Transverse colon (tissue), 4 donors: Measurements from ENCODE around the gene LRRC7. TPM values are rescaled to one million over a fixed set of nuclear protein-coding genes. Genes with fewer than 3 reads are reported as not detected.

Source experiments
- DNase-seq: peaks from one replicate; pipeline ENCODE4 v3.0.0-alpha.2; 2019
- H3K27ac ChIP-seq, 4 donors: fragments of 200-600 bp; sonication (generic); 2 replicates each; pipeline ENCODE4 v1.5.1; 2016 to 2018; ENCODE audit warnings: inconsistent platforms in 4 of 4
- H3K27me3 ChIP-seq: fragments of 200-600 bp; sonication (generic); 2 replicates; pipeline ENCODE4 v1.5.1; 2017; ENCODE audit warnings: inconsistent platforms
- H3K36me3 ChIP-seq, 4 donors: fragments of 200-600 bp; sonication (generic); 2 replicates each; pipeline ENCODE4 v1.5.1; 2017 to 2019; ENCODE audit warnings: inconsistent platforms in 4 of 4
- H3K4me1 ChIP-seq, 4 donors: fragments of 200-600 bp; sonication (generic); 2 replicates each; pipeline ENCODE4 v1.5.1; 2017 to 2020; ENCODE audit warnings: inconsistent platforms in 4 of 4
- H3K4me3 ChIP-seq, 4 donors: fragments of 200-600 bp; sonication (generic); 1 replicate in 1 of 4; 2 replicates in 3 of 4; pipeline versions ENCODE4 v1.5.1 to v1.6.1; 2017 to 2019; ENCODE audit warnings: inconsistent platforms in 4 of 4
- H3K9me3 ChIP-seq, 2 donors: fragments of 200-600 bp; sonication (generic); 2 replicates each; pipeline ENCODE4 v1.5.1; 2017 to 2019; ENCODE audit warnings: inconsistent platforms in 2 of 2
- CTCF ChIP-seq, 5 experiments: fragments of 200-600 bp in 3 of 5; fragments of 450-650 bp in 2 of 5; sonication (generic) in 3 of 5; IDR thresholded peaks; 1 replicate in 2 of 5; 2 replicates in 3 of 5; pipeline ENCODE4 v1.5.1; 2016 to 2017; ENCODE audit warnings: antibody characterized with exemption in 5 of 5, inconsistent platforms in 3 of 5, mild to moderate bottlenecking in 2 of 5, moderate library complexity in 1 of 5
- EP300 ChIP-seq: sonication (generic); formaldehyde crosslinking; IDR thresholded peaks from one replicate; pipeline ENCODE4 v1.6.1; 2017; ENCODE audit warnings: antibody characterized with exemption, low read depth
- POLR2A ChIP-seq: fragments of 450-650 bp; IDR thresholded peaks from one replicate; pipeline ENCODE4 v1.6.1; 2016; ENCODE audit warnings: antibody characterized with exemption, mild to moderate bottlenecking, moderate library complexity
- POLR2AphosphoS5 ChIP-seq, 3 donors: sonication (generic); formaldehyde crosslinking; IDR thresholded peaks; one replicate each; pipeline ENCODE4 v1.6.1; 2016; ENCODE audit warnings: antibody characterized with exemption in 3 of 3
- WGBS, 2 donors: methylation state at CpG; one replicate each; pipeline ENCODE4 v1.1.5; 2018; ENCODE audit warnings: low coverage in 1 of 2; 5-methylcytosine and 5-hydroxymethylcytosine counted together
- in situ Hi-C, 4 donors: fragments of 200-750 bp; cut with MboI; loops; one replicate each; pipeline versions ENCODE4 v1.15.0 to v1.15.1; 2017; ENCODE audit warnings: low sequenced_read_pairs in 3 of 4, low pct_ligation_motif_present in 1 of 4, low pct_unique_long_range_greater_than_20kb in 1 of 4
- intact Hi-C: fragments of 100-400 bp; cut with DNase I; formaldehyde crosslinking; loops from one replicate; pipeline ENCODE4 v1.15.1; 2023; ENCODE audit warnings: low total_unique reads
- total RNA-seq, 4 donors: library from RNA; depleted of rRNA; stranded (reverse); fragments of >200 nt; gene quantifications; one replicate each; pipeline ENCODE4 v1.1.0, GENCODE V29; 2016

Gene LRRC7
- total RNA-seq, 4 donors from 2014 or later: 0.32 to 1.1 TPM; not detected in 2

DNA sequence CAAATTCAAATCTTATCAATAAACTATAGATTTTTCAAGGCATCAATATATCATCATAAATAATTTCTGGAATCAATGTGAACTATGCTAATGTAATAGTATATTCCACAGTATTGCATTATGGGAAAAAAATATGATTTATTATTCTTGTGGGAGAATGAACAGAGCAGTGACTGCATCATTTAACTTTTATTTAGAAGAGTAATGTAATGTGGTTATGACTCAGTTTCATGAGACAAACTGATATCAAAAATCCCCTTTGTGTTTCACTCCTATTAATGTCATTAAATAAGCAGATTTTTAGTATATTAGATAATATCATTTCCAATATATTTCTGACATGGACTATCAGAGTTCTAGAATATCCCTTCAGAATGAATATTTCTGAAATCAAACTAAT is 450.0 kb downstream of the LRRC7 start:
- no peaks in the 10 kb centered on the region for H3K9me3 ChIP-seq
- no peak overlapping the region for H3K4me3 ChIP-seq
- no peaks in the 10 kb centered on the region for H3K4me1 ChIP-seq
- TF ChIP-seq CTCF (IDR thresholded peaks at IDR 0.05) (no peak), EP300 (no peak), POLR2A (no peak), POLR2AphosphoS5 (IDR thresholded peaks at IDR 0.05) (no peak)
- no peaks in the 10 kb centered on the region for H3K36me3 ChIP-seq
- H3K27ac ChIP-seq: no peak overlapping the region
- in situ Hi-C loops (no loop called here), intact Hi-C loops (no loop called here)
- no peaks in the 10 kb centered on the region for H3K27me3 ChIP-seq
- DNase-seq: no peak

DNA sequence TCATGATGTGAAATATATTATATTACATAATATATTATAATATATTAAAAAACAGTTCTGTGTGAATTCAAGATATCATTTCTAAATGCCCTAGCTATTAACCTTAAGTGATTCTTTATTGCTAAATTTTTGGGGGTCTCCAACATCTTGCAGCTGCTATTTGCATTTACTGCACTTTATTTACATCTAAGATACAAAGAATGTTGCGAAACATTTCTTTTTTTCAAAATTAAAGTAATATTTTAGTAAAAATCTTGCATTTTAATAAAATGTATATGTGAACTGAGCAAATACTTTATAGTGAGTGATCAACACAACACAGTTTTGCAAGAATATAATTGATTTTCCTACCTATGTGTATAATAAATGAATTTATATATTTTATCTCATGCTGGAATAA is 456.6 kb downstream of the LRRC7 start:
- Histone ChIP-seq H3K4me3 (no peak overlapping the region), H3K27me3 (no peaks in the 10 kb centered on the region), H3K36me3 (no peaks in the 10 kb centered on the region), H3K4me1 (no peaks in the 10 kb centered on the region), H3K27ac (no peak overlapping the region), H3K9me3 (no peaks in the 10 kb centered on the region)
- intact Hi-C loops: no loop called here
- 77 to 78% methylated on average over 1 of the region's 1 CpG for WGBS, 2 donors
- in situ Hi-C loops: no loop called here
- no peak for TF ChIP-seq EP300
- TF ChIP-seq POLR2A: no peak
- TF ChIP-seq POLR2AphosphoS5 (IDR thresholded peaks at IDR 0.05): no peak
- no peak for TF ChIP-seq CTCF (IDR thresholded peaks at IDR 0.05)
- DNase-seq: no peak

DNA sequence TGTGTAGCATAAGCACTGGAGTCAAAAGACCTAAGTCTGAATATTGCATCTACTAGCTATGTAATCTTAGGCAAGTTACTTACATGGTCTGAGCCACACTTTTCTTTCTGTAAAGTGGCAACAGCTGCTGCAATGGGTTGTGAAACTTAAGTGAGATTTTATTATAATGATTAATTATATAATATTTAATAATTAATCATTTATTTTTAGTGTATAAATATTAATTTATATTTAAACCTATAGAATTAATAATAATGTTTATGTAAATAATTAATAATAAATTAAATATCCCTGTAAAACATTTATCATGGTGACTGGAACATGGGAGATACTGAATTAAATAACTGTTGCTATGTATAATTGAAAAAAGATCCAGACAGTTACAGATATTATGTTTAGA is 457.3 kb downstream of the LRRC7 start:
- Histone ChIP-seq H3K4me3 (no peak overlapping the region), H3K9me3 (no peaks in the 10 kb centered on the region), H3K27me3 (no peaks in the 10 kb centered on the region), H3K4me1 (no peaks in the 10 kb centered on the region), H3K36me3 (no peaks in the 10 kb centered on the region), H3K27ac (no peak overlapping the region)
- TF ChIP-seq EP300: no peak
- no peak for TF ChIP-seq POLR2AphosphoS5 (IDR thresholded peaks at IDR 0.05)
- intact Hi-C loops (no loop called here), in situ Hi-C loops (no loop called here)
- DNase-seq: no peak

DNA sequence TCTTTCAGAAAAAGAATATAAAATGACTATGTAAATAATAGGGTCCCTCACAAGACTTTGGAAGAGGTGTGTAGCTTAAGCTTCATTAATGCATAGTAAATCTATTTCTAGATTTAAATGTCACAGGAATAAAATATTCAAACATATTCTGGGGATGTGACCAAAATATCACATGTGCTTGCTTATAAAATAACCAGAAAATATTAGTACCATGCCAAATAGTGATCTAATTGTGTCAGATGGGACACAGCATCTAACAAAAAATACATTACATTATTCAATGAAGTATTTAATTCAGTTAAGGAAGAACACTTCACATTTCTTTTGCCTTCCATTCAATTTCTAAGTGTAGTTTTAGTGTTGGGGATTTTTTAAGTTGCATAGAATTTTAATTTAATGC is 458.1 kb downstream of the LRRC7 start:
- Histone ChIP-seq H3K9me3 (no peaks in the 10 kb centered on the region), H3K27me3 (no peaks in the 10 kb centered on the region), H3K27ac (no peak overlapping the region), H3K4me1 (no peaks in the 10 kb centered on the region), H3K36me3 (no peaks in the 10 kb centered on the region), H3K4me3 (no peak overlapping the region)
- DNase-seq: no peak
- in situ Hi-C loops (no loop called here), intact Hi-C loops (no loop called here)
- no peak for TF ChIP-seq EP300
- no peak for TF ChIP-seq POLR2AphosphoS5 (IDR thresholded peaks at IDR 0.05)
- no peak for TF ChIP-seq CTCF (IDR thresholded peaks at IDR 0.05)
- no peak for TF ChIP-seq POLR2A

GRCh38 chr1:70033266-70033873 is 465.6 kb downstream of the LRRC7 start:
- Histone ChIP-seq H3K27ac (no peak overlapping the region), H3K27me3 (no peaks in the 10 kb centered on the region), H3K4me3 (no peak overlapping the region), H3K4me1 (no peaks in the 10 kb centered on the region), H3K9me3 (no peaks in the 10 kb centered on the region), H3K36me3 (no peaks in the 10 kb centered on the region)
- DNase-seq: no peak
- WGBS, 2 donors: 60 to 65% methylated on average over 5 of the region's 5 CpGs
- in situ Hi-C loops: no loop called here
- TF ChIP-seq POLR2A (no peak), EP300 (no peak), CTCF (IDR thresholded peaks at IDR 0.05) (no peak), POLR2AphosphoS5 (IDR thresholded peaks at IDR 0.05) (no peak)
- intact Hi-C loops: no loop called here
